Epithelial cell of esophagus (primary cell): ENCODE results near the gene FOXRED1.
"Not testable (repeated sequence)": the region's sequence is repeated elsewhere in the genome, so short reads cannot be mapped to it uniquely, and the experiment has no call there.

Experiments used
- DNase-seq: peaks from one replicate; pipeline ENCODE4 v3.0.0; 2010; ENCODE audit warnings: low read depth
- H3K4me3 ChIP-seq: 2 replicates; pipeline ENCODE4 v1.5.1; 2011; ENCODE audit warnings: mild to moderate bottlenecking, low read length, control low read depth
- TF ChIP-seq, protein P1 (sequence below): IDR thresholded peaks from 2 replicates; pipeline ENCODE4 v1.5.1; 2011; ENCODE audit warnings: low read depth, mild to moderate bottlenecking, low read length, control low read depth, inconsistent platforms; ENCODE audit not compliant: insufficient read depth; ENCODE audit errors: missing control alignments

The FOXRED1 gene

DNA sequence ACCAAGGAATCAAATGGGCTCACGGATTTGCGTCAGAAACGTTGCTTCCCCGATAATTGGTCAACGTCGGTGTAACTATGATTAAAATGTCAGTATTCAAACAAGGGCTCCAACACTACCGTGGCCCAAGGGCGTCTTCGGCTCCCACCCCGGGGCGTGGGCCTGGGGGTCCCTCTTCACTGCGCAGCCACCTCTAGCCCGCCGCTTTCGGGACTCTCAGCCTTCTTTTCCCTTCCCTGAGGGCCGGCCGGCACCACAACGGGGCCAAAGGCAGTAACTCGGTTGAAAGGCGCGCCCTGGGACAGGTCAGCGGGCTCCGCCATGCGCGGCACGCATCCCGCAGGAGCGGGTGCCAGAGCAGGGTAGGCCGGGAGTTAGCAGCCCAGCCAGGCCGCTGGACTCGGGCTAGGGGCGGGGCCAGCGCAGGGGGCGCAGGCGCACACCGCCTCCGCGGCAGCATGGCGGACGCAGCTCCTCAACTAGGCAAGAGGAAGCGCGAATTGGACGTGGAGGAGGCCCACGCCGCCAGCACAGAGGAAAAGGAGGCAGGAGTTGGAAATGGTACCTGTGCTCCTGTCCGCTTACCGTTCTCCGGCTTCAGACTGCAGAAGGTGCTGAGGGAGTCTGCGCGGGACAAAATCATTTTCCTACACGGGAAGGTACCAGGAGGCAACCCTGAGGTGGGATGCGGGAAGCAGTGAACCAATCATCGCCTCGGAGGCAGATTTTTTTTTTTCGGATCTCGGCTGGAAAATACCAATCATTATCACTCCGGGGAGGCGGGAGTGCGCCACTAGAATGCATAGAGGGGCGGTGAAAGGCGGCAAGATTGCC lies 34.9 kb downstream of the FOXRED1 start, which contains the start of gene DCPS:
DCPS (plus strand) TSS at position 438 of the 834 bp plus-strand sequence; CDS start at position 459, 21 bp downstream.
- H3K4me3 ChIP-seq: peak within 1 kb of the TSS; percentile 91
- TF ChIP-seq, protein P1, sequence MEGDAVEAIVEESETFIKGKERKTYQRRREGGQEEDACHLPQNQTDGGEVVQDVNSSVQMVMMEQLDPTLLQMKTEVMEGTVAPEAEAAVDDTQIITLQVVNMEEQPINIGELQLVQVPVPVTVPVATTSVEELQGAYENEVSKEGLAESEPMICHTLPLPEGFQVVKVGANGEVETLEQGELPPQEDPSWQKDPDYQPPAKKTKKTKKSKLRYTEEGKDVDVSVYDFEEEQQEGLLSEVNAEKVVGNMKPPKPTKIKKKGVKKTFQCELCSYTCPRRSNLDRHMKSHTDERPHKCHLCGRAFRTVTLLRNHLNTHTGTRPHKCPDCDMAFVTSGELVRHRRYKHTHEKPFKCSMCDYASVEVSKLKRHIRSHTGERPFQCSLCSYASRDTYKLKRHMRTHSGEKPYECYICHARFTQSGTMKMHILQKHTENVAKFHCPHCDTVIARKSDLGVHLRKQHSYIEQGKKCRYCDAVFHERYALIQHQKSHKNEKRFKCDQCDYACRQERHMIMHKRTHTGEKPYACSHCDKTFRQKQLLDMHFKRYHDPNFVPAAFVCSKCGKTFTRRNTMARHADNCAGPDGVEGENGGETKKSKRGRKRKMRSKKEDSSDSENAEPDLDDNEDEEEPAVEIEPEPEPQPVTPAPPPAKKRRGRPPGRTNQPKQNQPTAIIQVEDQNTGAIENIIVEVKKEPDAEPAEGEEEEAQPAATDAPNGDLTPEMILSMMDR: no peak
- peak; percentile 91 for DNase-seq

DNA sequence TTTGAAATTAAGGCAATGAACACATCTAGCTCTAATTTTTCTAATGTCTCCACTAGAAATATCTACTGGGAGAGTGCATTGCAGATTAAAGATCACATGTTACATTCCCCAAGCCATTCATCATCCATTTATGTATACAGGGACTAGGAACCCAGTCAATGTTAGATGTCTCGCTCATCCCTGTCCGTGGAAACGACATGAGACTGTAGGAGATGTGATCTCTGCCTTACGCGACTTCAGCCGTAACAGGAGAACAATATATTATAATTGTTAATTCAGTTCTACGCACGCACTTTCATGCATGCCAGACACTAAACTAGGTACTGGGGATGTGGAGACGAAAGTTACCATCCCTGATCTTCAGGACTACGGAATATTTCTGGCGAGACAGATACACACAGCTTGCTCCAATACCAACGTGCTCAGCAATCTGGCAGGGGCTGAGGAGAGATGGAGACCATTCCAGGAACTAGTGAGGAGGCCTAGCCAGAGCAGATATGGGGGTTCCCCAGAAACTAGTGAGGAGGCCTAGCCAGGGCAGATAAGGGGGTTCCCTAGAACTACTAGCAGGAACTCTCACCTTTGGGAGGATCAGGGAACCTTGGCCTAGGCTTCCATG lies 35.6 kb downstream of the FOXRED1 start:
- peak overlapping the region; percentile 91 for H3K4me3 ChIP-seq
- DNase-seq: no peak
- TF ChIP-seq, protein P1: no peak

DNA sequence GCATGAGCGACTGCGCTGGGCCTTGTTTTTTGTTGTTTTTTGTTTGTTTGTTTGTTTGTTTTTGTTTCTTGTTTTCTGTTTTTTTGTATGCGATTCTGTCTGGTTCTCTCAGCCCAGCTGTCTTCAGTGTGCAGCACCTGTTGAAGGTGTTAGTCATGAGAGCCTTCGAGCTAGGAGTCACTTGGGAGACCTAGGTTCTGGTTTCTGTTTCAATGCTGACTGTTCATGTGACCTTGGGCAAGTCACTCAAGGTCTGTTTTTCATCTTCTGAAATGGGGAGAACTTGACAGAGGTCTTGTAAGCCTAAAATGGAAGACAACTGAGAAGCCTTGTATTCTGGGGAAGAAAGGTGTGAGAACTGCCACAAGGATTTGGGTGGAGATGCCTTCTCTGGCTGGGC lies 36.7 kb downstream of the FOXRED1 start:
- no peak for DNase-seq
- no peak overlapping the region for H3K4me3 ChIP-seq
- TF ChIP-seq, protein P1: no peak

DNA sequence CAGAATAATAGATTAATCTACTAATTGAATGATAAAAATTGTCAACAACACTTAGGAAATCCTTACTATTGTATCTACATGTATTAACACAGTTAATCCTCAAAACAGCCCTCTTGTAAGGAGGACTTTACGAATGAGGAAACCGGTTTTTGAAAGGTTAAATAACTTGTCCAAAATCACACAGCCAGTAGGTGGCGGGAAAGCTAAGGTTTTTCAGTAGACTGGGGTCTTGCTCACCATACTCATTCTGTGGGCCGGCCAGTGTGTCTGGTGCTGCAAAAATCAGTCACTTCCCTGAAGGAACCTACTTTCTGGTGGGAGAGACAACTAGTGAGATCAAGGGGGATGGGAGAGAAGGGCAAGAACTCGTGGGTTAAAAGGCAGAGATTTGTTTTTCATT lies 38.8 kb downstream of the FOXRED1 start:
- DNase-seq: peak; percentile 56
- TF ChIP-seq, protein P1: peak; percentile 52
- H3K4me3 ChIP-seq: no peak overlapping the region

DNA sequence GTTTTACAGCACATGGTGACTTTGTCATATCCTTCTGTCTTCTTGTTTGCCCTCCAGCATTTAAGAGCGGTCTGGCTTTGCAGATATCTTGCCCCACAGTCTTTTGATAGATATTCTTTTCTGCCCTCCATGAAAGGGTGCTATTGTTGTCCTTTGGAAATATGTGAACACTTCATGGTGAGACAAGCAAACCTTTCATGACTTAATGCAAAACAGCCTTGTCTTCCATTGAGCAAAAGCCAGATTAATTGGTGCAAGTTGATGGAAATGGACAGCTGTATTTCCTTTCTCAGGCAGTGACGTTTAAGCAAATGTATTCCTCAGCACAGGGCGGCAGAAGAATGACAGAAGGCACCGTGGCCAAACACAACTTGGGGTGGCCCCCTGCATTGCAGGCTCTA lies 39.3 kb downstream of the FOXRED1 start:
- no peak for DNase-seq
- TF ChIP-seq, protein P1: no peak
- no peak overlapping the region for H3K4me3 ChIP-seq

DNA sequence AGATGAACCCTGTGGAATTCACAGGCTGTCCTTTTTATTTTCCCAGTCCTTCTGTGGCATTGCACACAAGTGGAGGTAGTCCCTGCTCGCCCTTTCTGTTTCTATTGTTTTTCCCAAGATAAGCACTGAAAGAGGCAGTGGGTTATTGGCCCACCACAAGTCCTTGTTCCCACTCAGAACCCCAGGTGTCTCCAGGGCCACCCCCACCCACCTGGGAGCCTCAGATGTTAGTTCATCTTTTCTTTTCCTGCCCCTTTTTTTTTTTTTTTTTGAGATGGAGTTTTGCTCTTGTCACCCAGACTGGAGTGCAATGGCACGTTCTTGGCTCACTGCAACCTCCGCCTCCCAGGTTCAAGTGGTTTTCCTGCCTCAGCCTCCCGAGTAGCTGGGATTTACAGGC lies 39.8 kb downstream of the FOXRED1 start:
- DNase-seq, H3K4me3 ChIP-seq: not testable (repeated sequence)

DNA sequence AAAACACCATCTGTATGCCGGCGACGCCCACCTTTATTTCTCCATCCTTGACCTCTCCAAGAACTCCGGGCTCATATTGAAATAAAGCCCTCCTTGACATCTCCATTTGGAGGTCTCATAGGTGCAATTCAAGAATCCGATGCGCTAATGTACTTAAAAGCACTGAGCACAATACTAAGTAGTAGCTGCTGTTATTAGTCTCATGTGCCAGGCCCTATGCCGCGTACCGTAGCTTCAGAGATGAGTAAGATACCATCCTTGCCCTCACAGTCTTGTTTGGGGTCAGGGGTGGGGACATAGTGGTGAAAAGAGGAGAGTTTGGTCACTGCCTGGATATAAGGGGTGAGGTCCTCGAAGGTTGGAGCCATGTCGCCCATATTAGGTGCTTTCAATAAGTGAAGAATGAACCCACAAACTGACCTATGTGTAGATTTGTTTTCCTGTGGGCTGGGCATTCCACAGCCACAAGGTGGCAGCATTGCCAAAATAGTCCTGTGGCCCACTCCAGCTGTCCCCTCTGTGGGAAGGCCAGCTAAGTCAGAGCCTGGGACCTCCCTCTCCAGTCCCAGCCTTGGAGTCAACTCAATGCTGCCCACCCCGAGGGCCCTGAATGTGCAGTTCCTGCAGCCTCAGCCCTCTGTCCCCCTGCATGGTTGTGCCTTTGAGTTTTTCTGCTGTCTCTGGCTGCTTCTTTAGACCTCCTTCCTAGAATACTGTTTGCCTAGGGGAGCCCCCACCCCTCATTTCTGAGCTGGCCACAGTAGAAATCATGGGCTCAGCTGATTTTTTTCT lies 41.4 kb downstream of the FOXRED1 start:
- TF ChIP-seq, protein P1: peak; percentile 89
- no peak overlapping the region for H3K4me3 ChIP-seq
- peak; percentile 69 for DNase-seq
